ENCODE measurements around the gene TMEM128.
"Not testable (repeated sequence)": the region's sequence is repeated elsewhere in the genome, so short reads cannot be mapped to it uniquely, and the experiment has no call there.

Gene TMEM128

GRCh38 chr4:4248029-4248884 is at the start of gene TMEM128:
TMEM128 (minus strand) TSS chr4:4248223; CDS start chr4:4248202, 21 bp downstream.
- DNase-seq: peak; percentile 95

- no peak for DNase-seq
These were observed 48.3 kb upstream of the TMEM128 start for GRCh38 chr4:4296283-4296846.

GRCh38 chr4:4293279-4293678 is 45.3 kb upstream of the TMEM128 start:
- no peak for DNase-seq

GRCh38 chr4:4289941-4290850 is 42.2 kb upstream of the TMEM128 start, which contains the start of the genes LYAR and ZBTB49:
LYAR (minus strand) TSS chr4:4290154; CDS start chr4:4283742, 6,412 bp downstream.
ZBTB49 (plus strand) TSS chr4:4290251; CDS start chr4:4299946, 9,695 bp downstream.
- peak; percentile 98 for DNase-seq

GRCh38 chr4:4289597-4289940 is 41.5 kb upstream of the TMEM128 start:
- no peak for DNase-seq

GRCh38 chr4:4289055-4289454 is 41.0 kb upstream of the TMEM128 start:
- no peak for DNase-seq

GRCh38 chr4:4288098-4288497 is 40.1 kb upstream of the TMEM128 start:
- no peak for DNase-seq

- DNase-seq: no peak
These were observed 37.0 kb upstream of the TMEM128 start for GRCh38 chr4:4284827-4285618.

GRCh38 chr4:4281787-4282186 is 33.8 kb upstream of the TMEM128 start:
- no peak for DNase-seq

- DNase-seq: no peak
These were observed 29.5 kb upstream of the TMEM128 start for GRCh38 chr4:4277531-4277930.

GRCh38 chr4:4274226-4274625 is 26.2 kb upstream of the TMEM128 start:
- no peak for DNase-seq

- no peak for DNase-seq
These were observed 23.9 kb upstream of the TMEM128 start for GRCh38 chr4:4271912-4272311.

GRCh38 chr4:4270529-4270928 is 22.5 kb upstream of the TMEM128 start:
- DNase-seq: no peak

- peak; percentile 43 for DNase-seq
These were observed 21.8 kb upstream of the TMEM128 start for GRCh38 chr4:4269856-4270255.

GRCh38 chr4:4269331-4269731 is 21.3 kb upstream of the TMEM128 start:
- peak; percentile 19 for DNase-seq

GRCh38 chr4:4268776-4269175 is 20.8 kb upstream of the TMEM128 start:
- no peak for DNase-seq

- DNase-seq: no peak
These were observed 20.0 kb upstream of the TMEM128 start for GRCh38 chr4:4267981-4268380.

- peak; percentile 59 for DNase-seq
These were observed 12.2 kb upstream of the TMEM128 start for GRCh38 chr4:4260185-4260751.

GRCh38 chr4:4259484-4260100 is 11.6 kb upstream of the TMEM128 start:
- DNase-seq: no peak

GRCh38 chr4:4257705-4258104 is 9.7 kb upstream of the TMEM128 start:
- not testable (repeated sequence) for DNase-seq

GRCh38 chr4:4256799-4257198 is 8.8 kb upstream of the TMEM128 start:
- DNase-seq: no peak

GRCh38 chr4:4254666-4255065 is 6.6 kb upstream of the TMEM128 start:
- DNase-seq: no peak

All from activated CD4-positive, alpha-beta T cell treated with anti-CD3 and anti-CD28 coated beads, Interleukin-2, Interleukin-6, amounts not matched to agents 100 ng/mL and 50 ng/mL, durations not matched to agents 16 hours and 8 hours (primary cell).